Activated naive CD4-positive, alpha-beta T cell treated with anti-CD3 and anti-CD28 coated beads, Interleukin-2, amount 50 U/mL, for 72 hours (primary cell): ENCODE results near the gene TPM4. TPM values are rescaled to one million over a fixed set of nuclear protein-coding genes. Genes with fewer than 3 reads are reported as not detected.
"Not testable (repeated sequence)": the region's sequence is repeated elsewhere in the genome, so short reads cannot be mapped to it uniquely, and the experiment has no call there.

Experiments
- ATAC-seq, 2 donors: fragments of 150-1000 bp; cut with Tn5 transposase; 2 replicates each; pipeline ENCODE4 v1.10.0; 2021; ENCODE audit warnings: mild to moderate bottlenecking in 2 of 2, moderate library complexity in 2 of 2
- DNase-seq, 2 donors: peaks; one replicate each; pipeline ENCODE4 v3.0.0; 2021 to 2022; ENCODE audit warnings: low spot score in 2 of 2
- H3K27ac Mint-ChIP-seq, 2 donors: one replicate each; pipeline ENCODE4 v1.8.0; 2022; ENCODE audit warnings: mild to moderate bottlenecking in 2 of 2, mixed read lengths in 2 of 2
- H3K36me3 Mint-ChIP-seq, 2 donors: one replicate each; pipeline ENCODE4 v1.8.0; 2022; ENCODE audit warnings: mixed read lengths in 2 of 2
- H3K9me3 Mint-ChIP-seq, 2 donors: one replicate each; pipeline ENCODE4 v1.8.0; 2022; ENCODE audit warnings: mixed read lengths in 2 of 2
- total RNA-seq, 2 donors: library from RNA; stranded (reverse); gene quantifications; one replicate each; pipeline ENCODE4 v1.2.3, GENCODE V29; 2022

Gene TPM4
- total RNA-seq, 2 donors from 2014 or later: 405 to 411 TPM

DNA sequence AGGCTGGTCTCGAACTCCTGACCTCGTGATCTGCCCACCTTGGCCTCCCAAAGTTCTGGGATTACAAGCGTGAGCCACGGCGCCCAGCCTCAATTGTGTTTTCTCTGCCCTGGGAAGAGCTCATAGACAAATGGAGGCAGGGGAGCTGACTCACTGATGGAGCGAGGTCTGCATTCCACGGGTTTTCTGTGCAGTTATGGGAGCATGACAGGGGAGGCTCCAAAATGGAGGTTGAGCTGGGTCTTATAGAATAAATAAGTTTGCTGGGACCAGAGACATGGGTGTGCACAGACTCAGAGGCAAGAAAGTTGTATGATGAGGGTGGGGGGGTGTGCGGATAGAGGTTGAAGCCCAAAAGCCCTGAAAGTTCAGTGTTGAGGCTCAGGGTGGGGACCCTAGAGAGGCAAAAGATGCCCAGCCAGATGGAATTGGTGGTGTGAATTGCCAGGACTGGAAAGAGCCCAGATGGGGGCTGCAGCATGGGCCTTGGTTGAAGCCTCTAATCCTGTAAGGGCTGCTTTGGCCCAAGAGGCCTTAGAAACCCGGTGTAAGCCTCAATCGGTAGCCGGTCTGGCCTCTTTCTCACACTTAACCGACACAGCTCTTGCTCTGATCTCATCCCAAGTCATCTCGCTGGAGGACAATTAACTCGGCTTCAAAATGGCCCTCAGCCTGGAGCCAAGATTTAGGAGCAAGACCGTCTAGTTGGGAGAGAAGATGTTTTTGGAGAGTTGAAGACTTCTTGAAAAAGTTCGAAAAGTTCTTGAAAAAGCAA is 1.9 kb downstream of the TPM4 start:
- Mint-ChIP-seq H3K9me3 (no peaks in the 10 kb centered on the region), H3K36me3 (peaks cover 44 to 49% of the 10 kb centered on the region in 2 donors), H3K27ac (peak overlapping the region; percentile 98 to 99)
- ATAC-seq: no peak
- peak in 1 of 2 donors; percentile 22 for DNase-seq

DNA sequence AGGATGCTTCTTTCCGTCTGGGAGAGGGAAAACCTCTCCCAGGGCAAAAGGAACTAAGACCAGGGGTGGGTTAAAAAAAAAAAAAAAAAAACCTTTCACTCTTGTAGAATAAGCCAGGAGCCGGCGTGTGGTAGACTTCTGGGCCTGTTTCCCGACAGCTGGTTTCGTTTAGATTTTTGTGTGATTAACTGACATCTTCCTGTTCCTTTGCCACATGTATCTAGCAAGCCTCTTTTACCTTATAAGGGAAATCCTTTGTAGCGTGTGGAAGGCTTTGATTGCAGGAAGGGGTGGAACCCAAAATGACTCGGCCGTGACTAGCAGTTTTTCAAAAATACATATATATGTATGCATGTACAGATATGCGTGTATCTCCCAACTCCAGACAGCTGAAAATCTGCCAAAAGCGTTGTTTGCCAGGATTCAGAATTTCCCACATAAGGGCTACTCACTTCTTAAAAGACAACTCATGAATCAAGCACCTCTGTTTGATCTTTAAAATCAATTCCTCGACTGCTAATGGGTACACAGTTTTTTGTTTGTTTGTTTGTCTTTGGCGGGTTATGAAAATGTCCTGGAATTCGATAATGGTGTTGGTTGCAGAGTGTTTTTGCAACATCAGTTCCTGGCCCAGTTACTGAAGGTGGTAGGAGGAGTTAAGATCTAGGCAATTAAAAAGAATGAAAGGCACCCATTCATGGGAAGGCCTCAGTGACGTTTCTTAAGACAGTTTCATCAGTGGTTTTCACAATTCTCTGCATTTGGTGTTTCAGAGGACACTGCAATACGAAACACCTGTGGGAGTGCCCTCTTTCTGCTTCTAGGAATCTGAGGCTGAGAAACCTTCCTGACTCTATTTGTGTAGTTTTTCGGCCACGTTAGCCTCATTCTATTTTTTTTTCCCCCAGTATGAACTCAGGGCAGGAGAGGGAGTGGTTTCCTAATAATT is 2.7 kb downstream of the TPM4 start:
- Mint-ChIP-seq H3K27ac (peak overlapping the region; percentile 98 to 99), H3K36me3 (peaks cover 49 to 50% of the 10 kb centered on the region in 2 donors), H3K9me3 (no peaks in the 10 kb centered on the region)
- ATAC-seq: peak; percentile 70 to 76
- DNase-seq: peak; percentile 57 to 73

DNA sequence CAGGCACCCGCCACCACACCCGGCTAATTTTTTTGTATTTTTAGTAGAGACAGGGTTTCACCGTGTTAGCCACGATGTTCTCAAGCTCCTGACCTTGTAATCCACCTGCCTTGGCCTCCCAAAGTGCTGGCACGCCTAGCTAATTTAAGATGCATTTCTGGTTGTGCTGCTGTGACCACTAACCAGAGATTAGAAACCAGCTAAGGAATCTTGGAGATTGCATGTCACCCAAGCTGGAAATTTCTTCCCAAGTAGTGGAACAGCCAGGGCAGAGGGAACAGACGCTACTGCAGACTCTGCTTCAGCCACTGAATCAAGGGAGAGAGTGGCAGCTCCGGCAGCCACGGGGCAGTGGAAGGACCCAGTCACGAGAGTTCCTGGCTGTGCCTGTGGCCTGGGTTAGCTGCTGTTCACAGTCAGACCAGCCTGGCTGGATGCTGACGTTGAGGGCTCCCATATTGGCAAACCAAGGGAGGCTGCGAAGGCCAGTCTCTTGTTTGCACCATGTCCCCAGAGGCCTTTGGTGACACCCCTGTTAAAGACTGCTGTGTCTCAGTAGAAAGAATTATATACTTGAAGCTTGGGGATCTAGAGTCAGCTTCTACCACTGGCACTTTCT is 7.9 kb downstream of the TPM4 start:
- peaks cover 58 to 73% of the 10 kb centered on the region in 2 donors for H3K36me3 Mint-ChIP-seq
- H3K9me3 Mint-ChIP-seq: no peaks in the 10 kb centered on the region
- peak overlapping the region; percentile 39 to 50 for H3K27ac Mint-ChIP-seq
- ATAC-seq (no peak), DNase-seq (no peak)

DNA sequence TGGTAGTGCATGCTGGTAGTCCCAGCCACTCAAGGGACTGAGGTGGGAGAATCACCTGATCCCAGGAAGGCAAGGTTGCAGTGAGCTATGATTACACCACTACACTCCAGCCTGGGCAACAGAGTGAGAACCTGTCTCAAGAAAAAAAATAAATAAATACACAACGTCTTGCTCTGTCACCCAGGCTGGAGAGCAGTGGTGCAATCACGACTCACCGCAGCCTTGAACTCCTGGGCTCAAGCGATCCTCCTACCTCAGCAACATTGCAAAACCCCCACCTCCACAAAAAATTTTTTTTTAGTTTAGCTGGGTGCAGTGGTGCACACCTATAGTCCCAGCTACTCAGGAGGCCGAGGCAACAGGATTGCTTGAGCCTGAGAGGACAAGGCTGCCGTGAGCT is 8.8 kb downstream of the TPM4 start:
- Mint-ChIP-seq H3K9me3 (no peaks in the 10 kb centered on the region), H3K36me3 (peaks cover 60 to 76% of the 10 kb centered on the region in 2 donors), H3K27ac (peak overlapping the region in 1 of 2 donors; percentile 82)
- DNase-seq: no peak
- no peak for ATAC-seq

DNA sequence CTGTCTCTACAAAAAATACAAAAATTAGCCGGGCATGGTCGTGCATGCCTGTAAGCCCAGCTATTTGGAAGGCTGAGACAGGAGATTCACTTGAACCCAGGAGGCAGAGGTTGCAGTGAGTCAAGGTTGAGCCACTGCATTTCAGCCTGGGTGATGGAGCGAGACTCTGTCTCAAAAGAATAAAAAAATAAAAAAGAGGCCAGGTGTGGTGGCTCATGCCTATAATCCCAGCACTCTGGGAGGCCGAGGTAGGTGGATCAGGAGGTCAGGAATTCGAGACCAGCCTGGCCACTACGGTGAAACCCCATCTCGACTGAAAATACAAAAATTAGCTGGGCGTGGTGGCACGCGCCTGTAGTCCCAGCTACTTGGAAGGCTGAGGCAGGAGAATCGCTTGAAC is 11.1 kb downstream of the TPM4 start:
- DNase-seq, H3K9me3 Mint-ChIP-seq, ATAC-seq, H3K27ac Mint-ChIP-seq: not testable (repeated sequence)
- H3K36me3 Mint-ChIP-seq: peaks cover 42 to 70% of the 10 kb centered on the region in 2 donors

DNA sequence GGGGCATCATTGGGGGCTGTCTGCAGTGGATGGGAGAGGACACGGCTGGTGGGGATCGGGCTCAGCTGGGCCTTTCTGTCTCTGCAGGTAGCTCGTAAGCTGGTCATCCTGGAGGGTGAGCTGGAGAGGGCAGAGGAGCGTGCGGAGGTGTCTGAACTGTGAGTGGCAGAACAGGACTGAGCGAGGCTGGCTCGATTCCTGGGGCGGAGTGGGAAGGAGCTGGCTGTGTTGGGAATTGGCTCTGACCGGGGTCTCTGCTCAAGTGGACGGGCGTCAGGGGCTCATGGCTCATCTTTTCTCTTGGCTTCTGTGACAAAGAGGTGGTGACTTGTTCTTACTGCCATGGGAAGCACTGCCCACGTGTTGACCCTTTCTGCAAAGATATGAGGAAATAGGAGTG is 11.6 kb downstream of the TPM4 start:
- ATAC-seq (no peak), DNase-seq (no peak)
- no peak overlapping the region for H3K27ac Mint-ChIP-seq
- H3K9me3 Mint-ChIP-seq: no peaks in the 10 kb centered on the region
- H3K36me3 Mint-ChIP-seq: peaks cover 45 to 70% of the 10 kb centered on the region in 2 donors

DNA sequence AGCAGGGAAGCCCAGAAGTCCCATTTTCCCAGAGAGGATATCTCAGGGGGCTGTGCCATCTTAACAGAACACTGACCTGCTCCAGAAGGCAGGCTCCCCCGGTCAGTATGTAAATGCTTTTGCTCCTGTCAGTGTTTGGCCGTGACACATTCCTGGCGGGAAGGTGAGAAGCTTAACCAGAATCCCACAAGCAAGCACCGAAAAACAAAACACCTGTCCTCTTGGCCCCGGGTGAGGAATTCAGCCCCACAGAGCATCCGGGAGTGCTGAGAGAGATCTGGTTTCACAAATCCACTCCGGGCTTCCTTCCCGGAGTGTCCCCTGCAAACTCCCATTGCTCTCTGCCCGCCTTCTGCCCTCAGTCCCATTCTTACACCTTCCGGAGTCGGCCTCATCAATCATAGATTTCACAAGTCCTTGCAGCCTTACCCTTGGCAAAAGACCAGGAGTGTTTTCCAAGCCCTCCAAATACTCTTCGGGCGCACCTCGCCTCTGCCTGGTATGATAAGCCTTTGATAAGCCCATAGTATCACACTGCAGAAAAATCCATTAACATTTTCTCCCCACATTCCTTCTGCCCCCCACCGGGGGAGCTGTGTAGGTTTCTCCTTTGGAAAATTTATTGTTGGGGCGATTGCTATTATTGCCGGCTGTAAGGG is 12.2 kb downstream of the TPM4 start:
- peak overlapping the region in 1 of 2 donors; percentile 46 for H3K27ac Mint-ChIP-seq
- peaks cover 51 to 70% of the 10 kb centered on the region in 2 donors for H3K36me3 Mint-ChIP-seq
- ATAC-seq (no peak), DNase-seq (no peak)
- no peaks in the 10 kb centered on the region for H3K9me3 Mint-ChIP-seq

DNA sequence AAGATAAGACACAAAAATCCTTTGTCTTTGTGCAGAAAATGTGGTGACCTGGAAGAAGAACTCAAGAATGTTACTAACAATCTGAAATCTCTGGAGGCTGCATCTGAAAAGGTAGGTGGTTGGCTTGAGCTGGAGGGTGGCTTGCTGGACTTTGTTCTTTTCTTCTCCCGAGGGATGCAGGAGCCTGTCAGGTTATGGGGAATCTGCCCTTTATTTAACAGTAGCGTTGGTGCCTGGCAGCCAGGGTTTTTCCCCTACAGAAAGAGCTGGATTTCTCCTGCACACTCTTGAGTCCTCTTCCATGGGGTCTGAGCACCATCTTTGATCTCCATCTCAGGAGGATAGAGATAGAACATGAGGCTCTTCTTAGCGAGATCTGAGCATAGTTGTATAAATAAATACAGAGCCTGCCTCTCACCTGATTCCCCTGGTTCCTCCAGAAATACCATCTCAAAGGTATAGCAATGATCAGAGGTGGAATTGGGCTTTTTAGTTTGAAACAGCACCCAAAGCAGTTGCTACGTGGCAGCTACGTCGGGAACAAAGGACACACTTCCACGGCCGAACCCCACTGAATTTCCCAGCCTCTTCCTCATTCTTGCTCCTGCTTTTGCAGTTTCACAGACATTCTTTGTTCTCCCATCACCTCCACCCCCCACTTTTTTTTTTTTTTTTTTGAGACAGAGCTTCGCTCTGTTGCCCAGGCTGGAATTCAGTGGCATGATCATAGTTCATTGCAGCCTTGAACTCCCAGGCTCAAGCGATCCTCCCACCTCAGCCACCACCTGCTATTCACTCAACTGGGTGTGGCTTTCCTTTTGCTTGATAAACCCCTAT is 12.9 kb downstream of the TPM4 start:
- ATAC-seq (no peak), DNase-seq (no peak)
- Mint-ChIP-seq H3K36me3 (peaks cover 50 to 74% of the 10 kb centered on the region in 2 donors), H3K9me3 (no peaks in the 10 kb centered on the region), H3K27ac (no peak overlapping the region)

DNA sequence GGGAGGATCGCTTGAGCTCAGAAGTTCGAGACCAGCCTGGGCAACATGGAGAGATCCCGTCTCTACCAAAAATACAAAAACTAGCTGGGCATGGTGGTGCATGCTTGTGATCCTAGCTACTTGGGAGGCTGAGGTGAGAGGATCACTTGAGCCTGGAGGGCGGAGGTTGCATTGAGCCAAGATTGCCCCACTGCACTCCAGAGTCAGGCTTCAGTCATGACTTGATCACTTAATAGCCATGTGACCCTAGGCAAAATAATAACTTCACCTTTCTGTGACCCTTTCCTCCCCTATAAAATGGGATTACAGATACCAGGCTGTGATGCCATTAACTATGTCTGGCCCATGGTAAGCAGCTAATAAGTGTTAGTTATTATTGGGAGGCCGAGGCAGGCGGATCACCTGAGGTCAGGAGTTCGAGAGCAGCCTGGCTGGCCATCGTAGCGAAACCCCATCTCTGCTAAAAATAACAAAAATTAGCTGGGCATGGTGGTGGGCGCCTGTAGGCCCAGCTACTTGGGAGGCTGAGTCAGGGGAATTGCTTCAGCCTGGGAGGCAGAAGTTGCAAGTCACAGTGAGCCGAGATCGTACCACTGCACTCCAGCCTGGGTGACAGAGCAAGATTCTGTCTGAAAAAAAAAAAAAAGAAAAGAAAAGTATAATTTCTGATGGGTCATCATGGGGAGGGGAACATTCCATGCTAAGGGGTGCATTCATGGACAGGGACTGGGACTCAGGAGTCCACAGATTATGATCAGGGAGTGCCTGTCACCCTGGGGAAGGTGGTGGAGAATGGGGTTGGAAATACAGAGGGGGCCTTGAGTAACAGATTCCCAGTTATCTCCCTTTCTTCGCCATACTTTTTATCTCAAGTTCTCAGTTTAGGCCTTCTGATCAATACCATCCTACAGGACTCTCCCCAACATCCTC is 15.5 kb downstream of the TPM4 start:
- Mint-ChIP-seq H3K27ac (peak overlapping the region in 1 of 2 donors; percentile 44), H3K9me3 (no peaks in the 10 kb centered on the region), H3K36me3 (peaks cover 40 to 77% of the 10 kb centered on the region in 2 donors)
- DNase-seq (no peak), ATAC-seq (no peak)

DNA sequence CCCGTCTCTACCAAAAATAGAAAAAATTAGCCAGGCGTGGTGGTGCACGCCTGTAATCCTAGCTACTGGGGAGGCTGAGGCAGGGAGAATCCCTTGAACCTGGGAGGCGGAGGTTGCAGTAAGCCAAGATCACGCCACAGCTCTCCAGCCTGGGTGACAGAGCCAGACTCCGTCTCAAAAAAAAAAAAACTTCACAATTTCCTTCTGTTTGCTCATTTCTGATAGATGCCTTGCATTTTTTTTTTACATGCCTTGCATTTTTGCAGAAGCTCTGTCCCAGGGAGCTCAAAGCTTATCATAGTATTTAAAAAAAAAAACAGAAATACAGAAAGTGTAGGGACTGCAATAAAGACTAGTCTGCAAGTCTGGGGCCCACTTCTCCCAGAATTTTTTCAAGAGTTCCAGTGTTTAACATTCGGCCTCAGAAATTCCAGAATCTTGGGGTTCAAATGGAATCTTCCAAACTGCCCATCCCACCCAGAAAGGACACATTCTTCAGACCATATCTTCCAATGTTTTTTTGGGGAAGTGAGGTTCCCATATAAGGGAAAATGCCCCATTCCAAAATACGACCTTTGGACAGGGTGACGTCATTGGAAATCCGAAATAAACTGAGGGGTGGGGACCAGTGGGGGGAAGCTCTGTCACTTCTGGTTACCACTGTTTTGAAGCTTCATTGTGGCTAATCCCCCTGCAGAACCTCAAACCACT is 18.2 kb downstream of the TPM4 start:
- H3K27ac Mint-ChIP-seq: peak overlapping the region in 1 of 2 donors; percentile 80
- H3K9me3 Mint-ChIP-seq: no peaks in the 10 kb centered on the region
- ATAC-seq (no peak), DNase-seq (no peak)
- H3K36me3 Mint-ChIP-seq: peaks cover 35 to 75% of the 10 kb centered on the region in 2 donors

DNA sequence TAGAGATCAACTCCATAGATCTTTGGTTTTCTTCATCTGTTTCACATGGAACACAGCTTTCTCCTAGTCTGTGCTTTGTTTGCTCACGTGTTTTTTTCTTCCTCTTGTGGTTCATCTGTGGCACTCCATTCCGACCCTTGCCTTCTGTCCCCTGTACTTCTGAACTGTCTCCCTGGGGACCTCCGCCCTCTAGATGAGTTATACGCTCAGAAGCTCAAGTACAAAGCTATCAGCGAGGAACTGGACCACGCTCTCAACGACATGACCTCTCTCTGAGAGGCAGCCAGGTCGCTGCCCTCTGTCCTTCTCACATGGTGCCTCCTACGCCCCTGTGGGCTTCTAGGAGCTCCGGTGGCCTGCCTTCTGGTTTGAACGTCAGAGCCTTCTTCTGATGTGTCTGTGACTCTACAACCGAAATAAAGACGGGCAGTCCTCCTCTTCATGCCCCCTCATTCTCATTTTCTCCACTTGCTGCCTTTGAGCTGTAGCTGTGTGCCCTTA is 18.8 kb downstream of the TPM4 start:
- Mint-ChIP-seq H3K9me3 (no peaks in the 10 kb centered on the region), H3K36me3 (peaks cover 31 to 75% of the 10 kb centered on the region in 2 donors), H3K27ac (peak overlapping the region; percentile 80 to 84)
- DNase-seq (no peak), ATAC-seq (peak; percentile 76 to 85)

DNA sequence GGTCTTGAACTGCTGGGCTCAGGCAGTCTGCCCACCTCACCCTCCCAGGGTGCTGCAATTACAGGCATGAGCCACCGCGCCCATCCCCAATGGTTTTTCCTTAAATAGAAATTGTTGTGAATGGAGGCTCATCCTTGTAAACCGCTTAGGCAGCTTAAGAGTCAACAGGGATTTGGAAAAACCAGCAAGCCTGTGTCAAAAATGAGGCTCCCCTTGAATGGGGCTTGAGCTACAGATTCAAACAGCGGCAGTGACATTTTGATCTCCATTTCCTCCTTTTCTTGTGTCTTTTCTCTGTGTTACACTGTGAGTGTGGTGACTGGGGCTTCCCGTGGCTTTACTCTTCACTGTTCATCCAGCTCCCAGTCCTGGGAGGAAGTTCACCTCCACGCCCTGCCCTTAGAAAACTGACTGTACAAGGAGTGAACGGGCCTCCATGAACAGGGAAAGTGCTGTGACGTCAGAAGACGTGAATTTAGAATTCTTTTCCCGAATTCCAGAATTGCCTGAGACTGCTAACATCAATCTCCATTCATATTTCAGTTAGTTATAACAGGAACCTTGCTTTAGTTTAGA is 20.1 kb downstream of the TPM4 start:
- H3K9me3 Mint-ChIP-seq: no peaks in the 10 kb centered on the region
- no peak for DNase-seq
- ATAC-seq: no peak
- H3K27ac Mint-ChIP-seq: peak overlapping the region; percentile 62 to 80
- H3K36me3 Mint-ChIP-seq: peaks cover 36 to 80% of the 10 kb centered on the region in 2 donors

DNA sequence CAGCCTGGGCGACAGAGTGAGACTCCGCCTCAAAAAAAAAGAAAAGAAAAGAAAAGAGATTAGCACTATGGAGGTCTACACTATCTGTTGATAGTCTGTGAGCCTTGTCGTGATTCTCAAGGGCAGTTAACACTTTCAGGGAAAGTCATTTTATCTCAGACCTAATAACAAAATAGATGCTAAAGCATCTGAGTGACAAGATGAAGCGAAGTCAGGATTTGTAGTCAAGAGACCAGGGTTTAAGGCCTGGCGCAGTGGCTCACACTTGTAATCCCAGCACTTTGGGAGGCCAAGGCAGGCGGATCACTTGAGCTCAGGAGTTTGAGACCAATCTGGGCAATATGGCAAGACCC is 22.1 kb downstream of the TPM4 start:
- Mint-ChIP-seq H3K27ac (peak overlapping the region; percentile 71 to 88), H3K9me3 (no peaks in the 10 kb centered on the region), H3K36me3 (peaks cover 31 to 61% of the 10 kb centered on the region in 2 donors)
- ATAC-seq (no peak), DNase-seq (no peak)

DNA sequence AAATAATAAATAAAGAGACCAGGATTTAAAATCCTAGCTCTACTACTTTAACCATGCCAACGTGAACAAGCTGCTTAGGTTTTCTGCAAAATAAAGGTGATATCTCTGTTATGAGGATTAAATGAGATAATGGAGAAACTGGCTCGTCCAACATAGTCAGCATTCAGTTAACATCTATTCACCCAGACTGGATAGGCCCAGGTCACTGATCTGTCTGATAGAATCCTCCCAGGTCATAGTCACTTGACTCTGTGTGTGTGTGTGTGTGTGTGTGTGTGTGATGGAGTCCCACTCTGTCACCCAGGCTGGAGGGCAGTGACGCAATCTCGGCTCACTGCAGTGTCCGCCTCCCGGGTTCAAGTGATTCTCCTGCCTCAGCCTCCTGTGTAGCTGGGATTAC is 22.5 kb downstream of the TPM4 start:
- no peaks in the 10 kb centered on the region for H3K9me3 Mint-ChIP-seq
- ATAC-seq (no peak), DNase-seq (no peak)
- peaks cover 28 to 57% of the 10 kb centered on the region in 2 donors for H3K36me3 Mint-ChIP-seq
- no peak overlapping the region for H3K27ac Mint-ChIP-seq
